K562 (cell line): ENCODE measurements around the gene TMPRSS9. TPM values are rescaled to one million over a fixed set of nuclear protein-coding genes. Genes with fewer than 3 reads are reported as not detected.
A peak's percentile ranks its signal among the peaks of the same experiment; 100 is the strongest.

ENCODE experiments used
- ATAC-seq: fragments of 200-7000 bp; cut with Tn5 transposase; 3 replicates; pipeline ENCODE4 v1.9.1; 2020; ENCODE audit warnings: moderate library complexity
- BruUV-seq: library from RNA; stranded (reverse); fragments of 400-500 nt; replicated peaks from 2 replicates; lab custom pipeline; 2021; lab: Mats Ljungman, UMichigan
- CTCF ChIA-PET: fragments of 300-600 bp; formaldehyde crosslinking; extraction: SDS; loops from one replicate; lab custom pipeline; 2021; ENCODE audit warnings: low intra/inter-chr PET ratio; lab: Yijun Ruan, JAX
- POLR2A ChIA-PET: fragments of 300-600, 350-650 bp; sonication (Branson Sonifier 250); formaldehyde crosslinking; extraction: SDS; loops from one replicate; lab custom pipeline; 2021; ENCODE audit warnings: antibody characterized with exemption, inconsistent platforms; lab: Yijun Ruan, JAX
- DNase-seq, 4 experiments: peaks; one replicate each; pipeline versions ENCODE4 v3.0.0 to v3.0.0-alpha.2; 2011 to 2018; ENCODE audit warnings: low spot score in 3 of 4, mixed read lengths in 3 of 4; ENCODE audit errors: extremely low read depth in 1 of 4
- FAIRE-seq: peaks from 2 replicates; lab custom pipeline; 2011; peaks lifted over from hg19 to GRCh38; lab: Jason Lieb, UNC
- H2AFZ ChIP-seq: 2 replicates; pipeline ENCODE4 v1.6.0; 2011; ENCODE audit warnings: low read depth, low read length, control low read depth, inconsistent platforms
- H3K27ac ChIP-seq: fragments of 200-600 bp; 3 replicates; pipeline ENCODE4 v1.8.0; 2011; ENCODE audit warnings: low read depth, mild to moderate bottlenecking, control low read depth, inconsistent platforms, low read length, moderate library complexity, mixed read lengths; ENCODE audit errors: extremely low read depth
- H3K27me3 ChIP-seq, 2 experiments: fragments of 300-600 bp in 1 of 2; 2 replicates in 1 of 2; 3 replicates in 1 of 2; pipeline versions ENCODE4 v1.6.0 to v1.8.0; 2011; ENCODE audit warnings: inconsistent platforms in 2 of 2, low read length in 2 of 2, mild to moderate bottlenecking in 1 of 2, mixed read lengths in 1 of 2, moderate library complexity in 1 of 2; ENCODE audit not compliant: control insufficient read depth in 2 of 2, insufficient read depth in 2 of 2
- H3K36me3 ChIP-seq: fragments of 300-600 bp; 3 replicates; pipeline ENCODE4 v1.8.0; 2011; ENCODE audit warnings: mild to moderate bottlenecking, low read length, inconsistent platforms; ENCODE audit not compliant: control insufficient read depth, insufficient read depth
- H3K4me1 ChIP-seq, 2 experiments: fragments of 200-600 bp in 1 of 2; replicated peaks in 1 of 2; 2 replicates in 1 of 2; 3 replicates in 1 of 2; pipeline versions ENCODE4 v1.5.1 to v1.8.0; 2011; ENCODE audit warnings: inconsistent platforms in 2 of 2, low read length in 2 of 2, mild to moderate bottlenecking in 1 of 2, mixed read lengths in 1 of 2, moderate library complexity in 1 of 2; ENCODE audit not compliant: control insufficient read depth in 2 of 2, insufficient read depth in 2 of 2
- H3K4me2 ChIP-seq: 2 replicates; pipeline ENCODE4 v1.6.1; 2011; ENCODE audit warnings: low read length, control low read depth, inconsistent platforms, mixed read lengths; ENCODE audit not compliant: insufficient read depth
- H3K4me3 ChIP-seq: fragments of 200-600 bp; sonication (generic), shearing (Covaris generic); 2 replicates; pipeline ENCODE4 v1.5.1; 2016; ENCODE audit warnings: control low read depth, inconsistent platforms
- H3K79me2 ChIP-seq: fragments of 200-600 bp; 3 replicates; pipeline ENCODE4 v1.8.0; 2011; ENCODE audit warnings: low read length, inconsistent platforms; ENCODE audit not compliant: control insufficient read depth, insufficient read depth
- H3K9ac ChIP-seq, 2 experiments: 2 replicates each; pipeline versions ENCODE4 v1.6.0 to v1.6.1; 2011; ENCODE audit warnings: low read depth in 2 of 2, low read length in 2 of 2, control low read depth in 1 of 2, inconsistent platforms in 1 of 2, mild to moderate bottlenecking in 1 of 2, mixed read lengths in 1 of 2; ENCODE audit not compliant: insufficient read depth in 1 of 2
- H3K9me1 ChIP-seq: one replicate; pipeline ENCODE4 v1.6.0; 2011; ENCODE audit warnings: inconsistent platforms, mild to moderate bottlenecking, low read length, moderate library complexity; ENCODE audit not compliant: control insufficient read depth, insufficient read depth
- H3K9me3 ChIP-seq: replicated peaks from 2 replicates; pipeline ENCODE4 v1.5.1; 2011; ENCODE audit warnings: low read depth, low read length, inconsistent platforms; ENCODE audit not compliant: control insufficient read depth, insufficient read depth
- H4K20me1 ChIP-seq: replicated peaks from 2 replicates; pipeline ENCODE4 v1.6.1; 2011; ENCODE audit warnings: low read length, inconsistent platforms, mixed read lengths; ENCODE audit not compliant: control insufficient read depth, insufficient read depth
- CSDE1 ChIP-seq, 2 experiments: fragments of 450-650 bp; IDR thresholded peaks; 2 replicates each; pipeline ENCODE4 v1.6.1; 2016; ENCODE audit warnings: mild to moderate bottlenecking in 1 of 2
- POLR2B ChIP-seq: fragments of 450-650 bp; IDR thresholded peaks from 2 replicates; pipeline ENCODE4 v1.6.1; 2018; ENCODE audit warnings: low read depth; ENCODE audit not compliant: partially characterized antibody
- RBFOX2 ChIP-seq: fragments of 200-400 bp; formaldehyde crosslinking; IDR thresholded peaks from 2 replicates; pipeline ENCODE4 v1.6.1; 2017; ENCODE audit warnings: low read depth, mild to moderate bottlenecking, low read length, moderate library complexity
- ZFX ChIP-seq: sonication (generic); formaldehyde crosslinking; IDR thresholded peaks from 2 replicates; pipeline ENCODE4 v1.8.0; 2022; ENCODE audit warnings: mild to moderate bottlenecking, missing genetic modification reagents, moderate library complexity
- ZNF12 ChIP-seq: sonication (generic); formaldehyde crosslinking; IDR thresholded peaks from 2 replicates; pipeline ENCODE4 v1.4.0; 2020; ENCODE audit warnings: mild to moderate bottlenecking, missing genetic modification reagents
- WGBS: fragments of 100-300 bp; shearing (Covaris generic); methylation state at CpG from one replicate; pipeline ENCODE4 v1.1.6; 2016; ENCODE audit warnings: low coverage, mixed read lengths; ENCODE audit not compliant: insufficient coverage; ENCODE audit errors: missing lambda C conversion rate; 5-methylcytosine and 5-hydroxymethylcytosine counted together
- in situ Hi-C: fragments of 300-500 bp; cut with MboI; formaldehyde crosslinking; loops from 4 replicates; pipeline ENCODE4 v1.15.0; 2018; ENCODE audit warnings: inconsistent platforms, mixed read lengths
- intact Hi-C: fragments of 100-400 bp; cut with micrococcal nuclease; formaldehyde crosslinking; loops from 2 replicates; pipeline ENCODE4 v1.14.2; 2022
- polyA plus RNA-seq, 8 experiments: library from polyadenylated mRNA; depleted of rRNA in 4 of 8; stranded (reverse) in 5 of 8; unstranded in 3 of 8; fragments of >200 nt; fragmentation: Nextera tagmentation in 2 of 8; fragmentation: Illumina TruSeq in 1 of 8; extraction: Ambion mirVana in 2 of 8; extraction: Trizol in 1 of 8; gene quantifications; 2 replicates each; pipeline versions ENCODE4 v1.2.1 to v1.2.3, GENCODE V29; 2011 to 2014; ENCODE audit warnings: inconsistent platforms in 1 of 8, missing spikeins in 1 of 8
- total RNA-seq, 7 experiments: library from RNA; depleted of rRNA in 6 of 7; stranded (reverse); fragments of >200 nt in 6 of 7; fragmentation: Illumina TruSeq in 2 of 7; extraction: Trizol in 2 of 7; gene quantifications; 2 replicates each; pipeline versions ENCODE4 v1.2.1 to v1.2.3, GENCODE V29; 2011 to 2021; ENCODE audit warnings: low replicate concordance in 1 of 7

The TMPRSS9 gene
- total and polyA plus RNA-seq, 9 of the 15 experiments (the other 6 are each of a cell fraction or from before 2014, with no cell fraction given), result 0.01 to 0.03 TPM; not detected in 7

DNA sequence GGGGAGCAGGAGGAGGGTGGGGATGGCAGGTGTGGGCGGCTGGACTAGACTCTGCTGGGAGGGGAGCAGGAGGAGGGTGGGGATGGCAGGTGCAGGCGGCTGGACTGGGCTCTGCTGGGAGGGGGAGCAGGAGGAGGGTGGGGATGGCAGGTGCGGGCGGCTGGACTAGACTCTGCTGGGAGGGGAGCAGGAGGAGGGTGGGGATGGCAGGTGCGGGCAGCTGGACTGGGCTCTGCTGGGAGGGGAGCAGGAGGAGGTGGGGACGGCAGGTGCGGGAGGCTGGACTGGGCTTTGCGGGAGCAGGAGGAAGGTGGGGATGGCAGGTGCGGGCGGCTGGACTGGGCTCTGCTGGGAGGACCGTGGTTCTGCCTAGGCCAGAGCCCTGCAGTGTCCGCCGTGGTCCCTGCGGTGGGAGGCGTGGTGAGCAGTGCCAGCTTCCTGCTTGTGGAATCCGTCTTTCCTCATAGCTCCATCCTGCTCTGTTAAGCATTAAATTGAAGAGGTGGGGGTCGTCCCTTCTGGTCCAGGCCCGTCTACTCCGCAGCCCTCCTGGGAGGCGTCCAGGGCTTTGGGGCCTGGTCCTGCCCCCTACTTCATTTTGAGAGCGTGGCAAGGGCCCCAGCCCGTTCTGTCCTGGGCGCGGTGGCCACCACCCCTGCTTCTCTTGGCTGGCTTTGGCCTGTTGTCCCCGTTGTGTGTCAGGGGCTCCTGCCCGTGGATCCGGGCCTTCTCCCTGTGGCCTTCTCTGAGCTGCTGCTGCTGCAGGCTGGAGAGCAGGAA, 26.8 kb upstream of the TMPRSS9 start:
- Histone ChIP-seq H3K4me2 (no peak overlapping the region), H3K4me3 (no peak overlapping the region), H3K9me3 (peaks cover 2% of the 10 kb centered on the region), H3K27me3 (no peaks in the 10 kb centered on the region), H2AFZ (no peak overlapping the region), H3K36me3 (peaks cover 22% of the 10 kb centered on the region; the same call in 2 of the 3 replicates), H3K79me2 (peaks cover 82% of the 10 kb centered on the region), H3K4me1 (peaks cover 23 to 77% of the 10 kb centered on the region in 2 experiments; a peak in 4 of 5 replicates), H4K20me1 (no peaks in the 10 kb centered on the region), H3K9ac (no peak overlapping the region), H3K27ac (no peak overlapping the region; the same call in 2 of the 3 replicates), H3K9me1 (no peaks in the 10 kb centered on the region)
- FAIRE-seq (no peak), ATAC-seq (no peak), DNase-seq (no peak)
- TF ChIP-seq ZNF12 (CRISPR knock-in tag), result no peak
- TF ChIP-seq CSDE1 (IDR thresholded peaks at IDR 0.05), result no peak
- no peak for TF ChIP-seq ZFX (CRISPR knock-in tag)
- TF ChIP-seq RBFOX2, result peak; percentile 29; the same call in 1 of the 2 replicates
- TF ChIP-seq POLR2B, result no peak
- intact Hi-C loops (no loop called here), in situ Hi-C loops (no loop called here)
- CTCF ChIA-PET, result no interaction called here
- WGBS, result 94% methylated on average over 7 of the region's 27 CpGs
- POLR2A ChIA-PET, result interaction anchor here (1.2 kb wide), 1 partner anchor 13 kb away, joined by 3 read pairs; no protein-coding TSS in a partner anchor
- BruUV-seq, result no TSS peak
